Measurements from ENCODE around the gene FCER2. TPM values are rescaled to one million over a fixed set of nuclear protein-coding genes. Genes with fewer than 3 reads are reported as not detected.

The FCER2 gene
- total and polyA plus RNA-seq, 4 donors, result 0.27 to 0.59 (median 0.50) TPM; not detected in 1

DNA sequence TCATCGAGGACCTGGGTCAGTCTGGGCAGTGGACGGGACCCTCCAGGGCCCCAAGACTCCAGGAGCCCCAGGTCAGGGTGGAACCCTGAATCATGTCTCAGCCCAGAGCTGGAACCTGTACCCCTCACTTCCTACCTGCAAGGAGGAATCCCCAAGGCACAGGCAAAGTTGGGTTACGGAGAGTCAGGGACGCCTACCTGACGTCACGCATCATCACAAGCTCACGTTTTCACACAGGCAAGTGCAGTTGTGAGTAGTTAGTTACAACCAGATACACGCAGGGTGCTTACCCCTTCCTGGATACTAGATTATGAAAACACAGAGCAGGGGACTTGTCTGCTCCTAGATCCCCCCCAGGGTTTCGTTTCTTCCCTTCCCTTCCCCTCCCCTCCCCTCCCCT lies 31.1 kb downstream of the FCER2 start:
- H3K27me3 ChIP-seq (ENCODE audit: control insufficient read depth, insufficient read depth, low read length), result no peaks in the 10 kb centered on the region
- no peaks in the 10 kb centered on the region for H3K36me3 ChIP-seq (ENCODE audit: control insufficient read depth, insufficient read depth, low read length)
- 39% methylated on average over 8 of the region's 9 CpGs for WGBS (ENCODE audit: insufficient coverage)
- H3K27ac ChIP-seq (ENCODE audit: low read depth, low read length), result no peak overlapping the region
- H3K4me3 ChIP-seq (ENCODE audit: low read depth, low read length), result no peak overlapping the region
- peaks cover 13% of the 10 kb centered on the region for H3K4me1 ChIP-seq (ENCODE audit: control insufficient read depth, insufficient read depth, low read length)
- no peaks in the 10 kb centered on the region for H3K9me3 ChIP-seq (ENCODE audit: control insufficient read depth, insufficient read depth, low read length)
- peak in 1 of 6 donors; percentile 3 for DNase-seq (ENCODE audit: low read depth in 4 of 6, low spot score in 6 of 6)

- 3% methylated on average over 40 of the region's 43 CpGs for WGBS (ENCODE audit: insufficient coverage)
Observed at GRCh38 chr19:7670150-7670783, 31.7 kb downstream of the FCER2 start.

GRCh38 chr19:7669641-7670040 lies 32.3 kb downstream of the FCER2 start:
- no peaks in the 10 kb centered on the region for H3K9me3 ChIP-seq (ENCODE audit: control insufficient read depth, insufficient read depth, low read length)
- 16% methylated on average over 6 of the region's 9 CpGs for WGBS (ENCODE audit: insufficient coverage)
- peaks cover 13% of the 10 kb centered on the region for H3K4me1 ChIP-seq (ENCODE audit: control insufficient read depth, insufficient read depth, low read length)
- no peaks in the 10 kb centered on the region for H3K27me3 ChIP-seq (ENCODE audit: control insufficient read depth, insufficient read depth, low read length)
- DNase-seq (ENCODE audit: low read depth in 4 of 6, low spot score in 6 of 6), result no peak
- no peak overlapping the region for H3K4me3 ChIP-seq (ENCODE audit: low read depth, low read length)
- H3K27ac ChIP-seq (ENCODE audit: low read depth, low read length), result no peak overlapping the region
- H3K36me3 ChIP-seq (ENCODE audit: control insufficient read depth, insufficient read depth, low read length), result no peaks in the 10 kb centered on the region

More at GRCh38 chr19:7670150-7670783, 31.7 kb downstream of the FCER2 start:
- peak overlapping the region; percentile 9 for H3K4me3 ChIP-seq (ENCODE audit: low read depth, low read length)
- H3K4me1 ChIP-seq (ENCODE audit: control insufficient read depth, insufficient read depth, low read length), result peaks cover 13% of the 10 kb centered on the region
- peak in 2 of 6 donors; percentile 75 to 84 for DNase-seq (ENCODE audit: low read depth in 4 of 6, low spot score in 6 of 6)
- no peaks in the 10 kb centered on the region for H3K9me3 ChIP-seq (ENCODE audit: control insufficient read depth, insufficient read depth, low read length)
- no peak overlapping the region for H3K27ac ChIP-seq (ENCODE audit: low read depth, low read length)
- H3K36me3 ChIP-seq (ENCODE audit: control insufficient read depth, insufficient read depth, low read length), result no peaks in the 10 kb centered on the region
- no peaks in the 10 kb centered on the region for H3K27me3 ChIP-seq (ENCODE audit: control insufficient read depth, insufficient read depth, low read length)

DNA sequence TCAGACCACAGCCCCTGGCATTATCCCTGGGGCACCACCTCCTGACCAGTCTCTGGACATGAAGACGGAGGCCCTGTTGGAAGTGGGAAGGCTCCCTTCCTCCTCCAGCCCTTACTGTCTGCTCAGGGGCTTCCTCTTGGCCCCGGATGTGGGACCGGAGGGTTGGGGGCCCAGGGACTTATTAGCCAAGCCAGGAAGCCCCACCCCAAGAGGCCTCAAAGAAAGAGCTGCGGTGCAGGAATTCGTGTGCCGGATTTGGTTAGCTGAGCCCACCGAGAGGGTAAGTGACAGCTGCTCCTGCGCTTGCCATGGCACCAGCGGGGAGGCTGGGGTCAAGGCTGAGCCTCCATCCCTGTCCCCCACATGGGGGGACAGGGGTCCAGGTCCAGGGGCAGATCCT lies 33.1 kb downstream of the FCER2 start, which contains the start of gene RETN:
TSS of gene RETN (plus strand) at position 208 of the 400 bp plus-strand sequence. CDS start 278 bp downstream, outside the sequence.
- H3K4me1 ChIP-seq (ENCODE audit: control insufficient read depth, insufficient read depth, low read length), result peaks cover 13% of the 10 kb centered on the region
- H3K27me3 ChIP-seq (ENCODE audit: control insufficient read depth, insufficient read depth, low read length), result no peaks in the 10 kb centered on the region
- no peak within 1 kb of the TSS for H3K4me3 ChIP-seq (ENCODE audit: low read depth, low read length)
- no peak within 1 kb of the TSS for H3K27ac ChIP-seq (ENCODE audit: low read depth, low read length)
- DNase-seq (ENCODE audit: low read depth in 4 of 6, low spot score in 6 of 6), result no peak
- WGBS (ENCODE audit: insufficient coverage), result 88% methylated on average over 9 of the region's 9 CpGs
- H3K36me3 ChIP-seq (ENCODE audit: control insufficient read depth, insufficient read depth, low read length), result no peaks in the 10 kb centered on the region
- H3K9me3 ChIP-seq (ENCODE audit: control insufficient read depth, insufficient read depth, low read length), result no peaks in the 10 kb centered on the region

- Histone ChIP-seq H3K4me1 (ENCODE audit: control insufficient read depth, insufficient read depth, low read length) (peaks cover 6% of the 10 kb centered on the region), H3K27me3 (ENCODE audit: control insufficient read depth, insufficient read depth, low read length) (no peaks in the 10 kb centered on the region), H3K9me3 (ENCODE audit: control insufficient read depth, insufficient read depth, low read length) (no peaks in the 10 kb centered on the region), H3K27ac (ENCODE audit: low read depth, low read length) (no peak overlapping the region), H3K36me3 (ENCODE audit: control insufficient read depth, insufficient read depth, low read length) (no peaks in the 10 kb centered on the region), H3K4me3 (ENCODE audit: low read depth, low read length) (no peak overlapping the region)
- DNase-seq (ENCODE audit: low read depth in 4 of 6, low spot score in 6 of 6), result peak in 2 of 6 donors; percentile 18 to 93
- WGBS (ENCODE audit: insufficient coverage), result 64% methylated on average over 1 of the region's 4 CpGs
Observed at GRCh38 chr19:7665076-7665475, 36.9 kb downstream of the FCER2 start.

DNA sequence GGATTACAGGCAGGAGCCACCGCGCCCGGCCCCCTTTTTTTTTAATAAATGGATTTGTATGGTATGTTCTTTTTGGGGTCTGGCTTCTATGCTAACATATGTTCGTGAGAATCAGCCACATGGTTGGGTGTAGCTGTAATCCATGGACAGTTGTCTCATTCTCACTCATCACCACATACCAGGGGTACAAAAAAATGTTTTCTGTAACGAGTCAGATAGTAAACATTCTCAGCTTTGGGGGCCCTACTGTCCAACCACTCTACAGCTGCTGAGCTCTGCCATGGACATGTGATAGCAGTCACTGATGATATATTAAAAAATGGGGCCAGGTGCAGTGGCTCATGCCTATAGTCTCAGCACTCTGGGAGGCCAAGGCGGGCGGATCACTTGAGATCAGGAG lies 38.2 kb downstream of the FCER2 start:
- no peaks in the 10 kb centered on the region for H3K27me3 ChIP-seq (ENCODE audit: control insufficient read depth, insufficient read depth, low read length)
- no peaks in the 10 kb centered on the region for H3K4me1 ChIP-seq (ENCODE audit: control insufficient read depth, insufficient read depth, low read length)
- H3K4me3 ChIP-seq (ENCODE audit: low read depth, low read length), result no peak overlapping the region
- H3K36me3 ChIP-seq (ENCODE audit: control insufficient read depth, insufficient read depth, low read length), result no peaks in the 10 kb centered on the region
- 100% methylated on average over 2 of the region's 7 CpGs for WGBS (ENCODE audit: insufficient coverage)
- no peak overlapping the region for H3K27ac ChIP-seq (ENCODE audit: low read depth, low read length)
- peak in 1 of 6 donors; percentile 64 for DNase-seq (ENCODE audit: low read depth in 4 of 6, low spot score in 6 of 6)
- H3K9me3 ChIP-seq (ENCODE audit: control insufficient read depth, insufficient read depth, low read length), result no peaks in the 10 kb centered on the region

DNA sequence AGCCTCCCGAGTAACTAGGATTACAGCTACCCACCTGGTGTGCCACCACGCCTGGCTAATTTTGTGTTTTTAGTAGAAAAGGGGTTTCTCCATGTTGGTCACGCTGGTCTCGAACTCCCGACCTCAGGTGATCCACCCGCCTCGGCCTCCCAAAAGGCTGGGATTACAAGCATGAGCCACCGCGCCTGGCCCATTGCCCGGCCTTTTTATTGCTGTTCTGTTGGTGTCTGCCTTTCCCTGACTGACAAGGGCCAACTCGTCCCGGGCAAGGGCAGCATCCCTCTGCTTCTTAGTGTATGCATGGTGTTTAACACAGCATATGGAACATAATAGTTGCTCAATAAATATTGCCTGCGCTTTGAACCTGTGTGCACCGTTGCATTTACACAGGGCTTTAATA lies 39.3 kb downstream of the FCER2 start:
- 82% methylated on average over 11 of the region's 14 CpGs for WGBS (ENCODE audit: insufficient coverage)

DNA sequence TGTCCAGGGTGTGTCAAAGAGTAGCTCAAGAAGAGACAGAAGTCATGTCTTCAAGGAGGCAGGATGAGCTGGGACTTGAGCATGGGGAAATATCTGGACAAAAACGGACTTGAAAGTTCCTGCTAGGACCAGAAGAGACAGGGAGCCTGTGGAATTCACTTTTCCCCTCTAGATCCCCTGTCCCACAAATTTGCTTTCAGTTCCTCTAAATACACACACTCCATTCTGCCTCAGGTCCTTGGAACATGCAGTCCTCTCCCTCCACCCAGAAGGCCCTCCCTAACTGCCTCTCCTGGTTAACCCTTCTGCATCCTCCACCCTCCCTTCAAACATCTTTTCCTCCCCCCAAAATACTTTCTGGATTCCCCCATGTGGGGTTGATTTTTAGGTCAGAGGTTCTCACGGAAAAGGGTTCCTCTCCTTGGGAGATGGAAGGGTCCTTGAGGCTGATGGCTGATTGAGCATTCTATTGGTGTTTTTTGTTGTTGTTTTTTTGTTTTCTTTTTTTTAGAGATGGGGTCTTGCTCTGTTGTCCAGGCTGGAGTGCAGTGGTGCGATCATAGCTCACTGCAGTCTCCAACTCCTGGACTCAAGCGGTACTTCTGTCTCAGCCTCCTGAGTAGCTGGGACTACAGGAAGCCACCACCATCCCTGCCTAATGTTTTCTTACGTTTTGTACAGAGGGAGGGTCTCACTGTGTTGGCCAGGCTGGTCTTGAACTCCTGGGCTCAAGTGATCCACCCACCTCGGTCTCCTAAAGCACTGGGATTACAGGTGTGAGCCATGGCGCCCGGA lies 40.0 kb downstream of the FCER2 start:
- WGBS (ENCODE audit: insufficient coverage), result 54% methylated on average over 2 of the region's 8 CpGs
- DNase-seq (ENCODE audit: low read depth in 4 of 6, low spot score in 6 of 6), result no peak
- H3K36me3 ChIP-seq (ENCODE audit: control insufficient read depth, insufficient read depth, low read length), result no peaks in the 10 kb centered on the region
- H3K4me1 ChIP-seq (ENCODE audit: control insufficient read depth, insufficient read depth, low read length), result peaks cover 3% of the 10 kb centered on the region
- H3K9me3 ChIP-seq (ENCODE audit: control insufficient read depth, insufficient read depth, low read length), result no peaks in the 10 kb centered on the region
- no peak overlapping the region for H3K4me3 ChIP-seq (ENCODE audit: low read depth, low read length)
- no peaks in the 10 kb centered on the region for H3K27me3 ChIP-seq (ENCODE audit: control insufficient read depth, insufficient read depth, low read length)
- no peak overlapping the region for H3K27ac ChIP-seq (ENCODE audit: low read depth, low read length)

More for the DNA sequence above, 39.3 kb downstream of the FCER2 start:
- Histone ChIP-seq H3K9me3 (ENCODE audit: control insufficient read depth, insufficient read depth, low read length) (no peaks in the 10 kb centered on the region), H3K27ac (ENCODE audit: low read depth, low read length) (no peak overlapping the region), H3K36me3 (ENCODE audit: control insufficient read depth, insufficient read depth, low read length) (no peaks in the 10 kb centered on the region), H3K27me3 (ENCODE audit: control insufficient read depth, insufficient read depth, low read length) (no peaks in the 10 kb centered on the region), H3K4me3 (ENCODE audit: low read depth, low read length) (no peak overlapping the region), H3K4me1 (ENCODE audit: control insufficient read depth, insufficient read depth, low read length) (peaks cover 3% of the 10 kb centered on the region)
- no peak for DNase-seq (ENCODE audit: low read depth in 4 of 6, low spot score in 6 of 6)

GRCh38 chr19:7658219-7658686 lies 43.7 kb downstream of the FCER2 start:
- Histone ChIP-seq H3K9me3 (ENCODE audit: control insufficient read depth, insufficient read depth, low read length) (no peaks in the 10 kb centered on the region), H3K4me3 (ENCODE audit: low read depth, low read length) (no peak overlapping the region), H3K4me1 (ENCODE audit: control insufficient read depth, insufficient read depth, low read length) (peaks cover 3% of the 10 kb centered on the region), H3K36me3 (ENCODE audit: control insufficient read depth, insufficient read depth, low read length) (no peaks in the 10 kb centered on the region), H3K27me3 (ENCODE audit: control insufficient read depth, insufficient read depth, low read length) (no peaks in the 10 kb centered on the region), H3K27ac (ENCODE audit: low read depth, low read length) (no peak overlapping the region)
- peak in 3 of 6 donors; percentile 54 to 92 (median 89) for DNase-seq (ENCODE audit: low read depth in 4 of 6, low spot score in 6 of 6)
- WGBS (ENCODE audit: insufficient coverage), result 38% methylated on average over 6 of the region's 9 CpGs

Data from spinal cord (tissue), 10 donors.